NOMO-1 (cell line): ENCODE data around the gene TIRAP.
A peak's percentile ranks its signal among the peaks of the same experiment; 100 is the strongest.
"Not testable (repeated sequence)": the region's sequence is repeated elsewhere in the genome, so short reads cannot be mapped to it uniquely, and the experiment has no call there.

ENCODE experiments used
- DNase-seq, 2 experiments: peaks; one replicate each; lab custom pipeline; 2025; ENCODE audit not compliant: unreplicated experiment in 2 of 2; lab: John Stamatoyannopoulos, UW

The TIRAP gene

GRCh38 chr11:126282361-126282735, 545 bp upstream of the TIRAP start:
- DNase-seq = peak in 1 of 2 experiments; percentile 11

- peak; percentile 20 to 46 for DNase-seq
These were observed 1.9 kb downstream of the TIRAP start for GRCh38 chr11:126284829-126285228.

- DNase-seq = no peak
These were observed 5.3 kb downstream of the TIRAP start for GRCh38 chr11:126288237-126288636.

- no peak for DNase-seq
These were observed 8.0 kb downstream of the TIRAP start for GRCh38 chr11:126290887-126291286.

- DNase-seq = no peak
These were observed 10.8 kb downstream of the TIRAP start for GRCh38 chr11:126293726-126294125.

DNA sequence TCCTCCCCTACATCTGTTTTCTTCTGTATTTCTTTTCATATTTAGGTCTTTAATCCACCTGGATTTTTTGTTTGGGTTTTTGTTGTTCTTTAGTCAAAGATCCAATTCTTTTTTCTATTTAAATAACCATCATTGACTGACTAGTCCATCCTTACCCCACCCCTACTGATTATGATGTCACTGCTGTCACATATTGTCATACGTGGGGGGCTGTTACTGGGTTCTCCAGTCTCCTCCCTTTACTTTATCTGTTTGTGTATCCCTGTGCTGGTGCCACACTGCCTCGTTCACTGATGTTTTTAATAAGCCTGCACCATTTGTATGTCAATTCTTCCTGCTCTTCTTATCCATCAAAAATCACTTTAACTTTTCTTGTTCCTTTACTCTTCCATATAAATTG, 14.1 kb downstream of the TIRAP start:
- DNase-seq = no peak

DNA sequence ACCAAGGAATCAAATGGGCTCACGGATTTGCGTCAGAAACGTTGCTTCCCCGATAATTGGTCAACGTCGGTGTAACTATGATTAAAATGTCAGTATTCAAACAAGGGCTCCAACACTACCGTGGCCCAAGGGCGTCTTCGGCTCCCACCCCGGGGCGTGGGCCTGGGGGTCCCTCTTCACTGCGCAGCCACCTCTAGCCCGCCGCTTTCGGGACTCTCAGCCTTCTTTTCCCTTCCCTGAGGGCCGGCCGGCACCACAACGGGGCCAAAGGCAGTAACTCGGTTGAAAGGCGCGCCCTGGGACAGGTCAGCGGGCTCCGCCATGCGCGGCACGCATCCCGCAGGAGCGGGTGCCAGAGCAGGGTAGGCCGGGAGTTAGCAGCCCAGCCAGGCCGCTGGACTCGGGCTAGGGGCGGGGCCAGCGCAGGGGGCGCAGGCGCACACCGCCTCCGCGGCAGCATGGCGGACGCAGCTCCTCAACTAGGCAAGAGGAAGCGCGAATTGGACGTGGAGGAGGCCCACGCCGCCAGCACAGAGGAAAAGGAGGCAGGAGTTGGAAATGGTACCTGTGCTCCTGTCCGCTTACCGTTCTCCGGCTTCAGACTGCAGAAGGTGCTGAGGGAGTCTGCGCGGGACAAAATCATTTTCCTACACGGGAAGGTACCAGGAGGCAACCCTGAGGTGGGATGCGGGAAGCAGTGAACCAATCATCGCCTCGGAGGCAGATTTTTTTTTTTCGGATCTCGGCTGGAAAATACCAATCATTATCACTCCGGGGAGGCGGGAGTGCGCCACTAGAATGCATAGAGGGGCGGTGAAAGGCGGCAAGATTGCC, 20.9 kb downstream of the TIRAP start, which contains the start of gene DCPS:
Gene DCPS (plus strand): TSS at position 438 of the 834 bp plus-strand sequence. CDS start 21 bp downstream, at position 459.
- peak; percentile 71 to 90 for DNase-seq

GRCh38 chr11:126304457-126305075, 21.7 kb downstream of the TIRAP start:
- DNase-seq = no peak

GRCh38 chr11:126305699-126306098, 22.8 kb downstream of the TIRAP start:
- DNase-seq = no peak

DNA sequence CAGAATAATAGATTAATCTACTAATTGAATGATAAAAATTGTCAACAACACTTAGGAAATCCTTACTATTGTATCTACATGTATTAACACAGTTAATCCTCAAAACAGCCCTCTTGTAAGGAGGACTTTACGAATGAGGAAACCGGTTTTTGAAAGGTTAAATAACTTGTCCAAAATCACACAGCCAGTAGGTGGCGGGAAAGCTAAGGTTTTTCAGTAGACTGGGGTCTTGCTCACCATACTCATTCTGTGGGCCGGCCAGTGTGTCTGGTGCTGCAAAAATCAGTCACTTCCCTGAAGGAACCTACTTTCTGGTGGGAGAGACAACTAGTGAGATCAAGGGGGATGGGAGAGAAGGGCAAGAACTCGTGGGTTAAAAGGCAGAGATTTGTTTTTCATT, 24.8 kb downstream of the TIRAP start:
- peak; percentile 46 to 71 for DNase-seq

GRCh38 chr11:126308271-126308671, 25.4 kb downstream of the TIRAP start:
- DNase-seq = no peak

DNA sequence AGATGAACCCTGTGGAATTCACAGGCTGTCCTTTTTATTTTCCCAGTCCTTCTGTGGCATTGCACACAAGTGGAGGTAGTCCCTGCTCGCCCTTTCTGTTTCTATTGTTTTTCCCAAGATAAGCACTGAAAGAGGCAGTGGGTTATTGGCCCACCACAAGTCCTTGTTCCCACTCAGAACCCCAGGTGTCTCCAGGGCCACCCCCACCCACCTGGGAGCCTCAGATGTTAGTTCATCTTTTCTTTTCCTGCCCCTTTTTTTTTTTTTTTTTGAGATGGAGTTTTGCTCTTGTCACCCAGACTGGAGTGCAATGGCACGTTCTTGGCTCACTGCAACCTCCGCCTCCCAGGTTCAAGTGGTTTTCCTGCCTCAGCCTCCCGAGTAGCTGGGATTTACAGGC, 25.9 kb downstream of the TIRAP start:
- not testable (repeated sequence) for DNase-seq

GRCh38 chr11:126310200-126310991, 27.5 kb downstream of the TIRAP start:
- peak; percentile 30 to 76 for DNase-seq

- no peak for DNase-seq
These were observed 28.1 kb downstream of the TIRAP start for GRCh38 chr11:126310992-126311310.

GRCh38 chr11:126311401-126312291, 28.8 kb downstream of the TIRAP start:
- DNase-seq = peak; percentile 79 to 93

DNA sequence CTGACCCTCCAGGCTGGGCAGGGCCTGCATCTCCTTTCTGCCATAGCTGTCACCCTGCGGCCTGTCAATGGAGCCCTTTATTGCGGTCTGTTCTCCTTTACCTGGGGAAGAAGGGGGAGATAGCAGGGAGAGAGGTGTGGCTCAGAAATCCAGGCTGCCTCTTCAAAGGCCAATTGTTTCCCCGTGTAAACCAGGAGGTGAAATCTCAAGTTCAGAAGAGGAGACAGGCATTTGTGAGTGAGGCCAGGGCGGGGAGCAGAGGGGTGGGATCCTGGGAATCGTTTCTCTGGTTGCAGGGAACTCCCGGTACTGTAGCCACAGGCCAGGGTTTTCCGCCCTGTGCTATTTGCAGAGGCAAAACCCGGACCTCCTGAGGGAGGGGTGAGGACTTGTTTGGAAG, 30.1 kb downstream of the TIRAP start:
- no peak for DNase-seq

DNA sequence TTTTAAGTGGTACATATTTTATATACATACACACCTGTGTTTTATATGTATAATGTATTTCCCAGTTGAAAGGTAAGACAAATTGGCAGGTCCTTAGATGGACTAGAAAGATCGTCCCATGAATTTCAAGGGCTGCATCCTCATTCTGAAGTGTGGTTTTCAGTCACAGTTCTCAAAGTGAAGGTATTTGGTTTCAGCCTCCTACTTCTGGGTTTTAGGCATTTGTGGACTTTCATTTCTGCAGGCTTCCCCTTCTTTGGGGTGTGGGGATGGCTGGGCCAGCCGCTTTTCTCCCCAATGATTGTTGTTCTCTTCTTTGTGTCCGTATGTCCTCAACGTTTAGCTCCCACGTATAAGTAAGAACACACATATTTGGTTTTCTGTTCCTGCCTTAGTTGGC, 30.9 kb downstream of the TIRAP start:
- DNase-seq = peak; percentile 36 to 38

- no peak for DNase-seq
These were observed 34.5 kb downstream of the TIRAP start for GRCh38 chr11:126317432-126317755.

DNA sequence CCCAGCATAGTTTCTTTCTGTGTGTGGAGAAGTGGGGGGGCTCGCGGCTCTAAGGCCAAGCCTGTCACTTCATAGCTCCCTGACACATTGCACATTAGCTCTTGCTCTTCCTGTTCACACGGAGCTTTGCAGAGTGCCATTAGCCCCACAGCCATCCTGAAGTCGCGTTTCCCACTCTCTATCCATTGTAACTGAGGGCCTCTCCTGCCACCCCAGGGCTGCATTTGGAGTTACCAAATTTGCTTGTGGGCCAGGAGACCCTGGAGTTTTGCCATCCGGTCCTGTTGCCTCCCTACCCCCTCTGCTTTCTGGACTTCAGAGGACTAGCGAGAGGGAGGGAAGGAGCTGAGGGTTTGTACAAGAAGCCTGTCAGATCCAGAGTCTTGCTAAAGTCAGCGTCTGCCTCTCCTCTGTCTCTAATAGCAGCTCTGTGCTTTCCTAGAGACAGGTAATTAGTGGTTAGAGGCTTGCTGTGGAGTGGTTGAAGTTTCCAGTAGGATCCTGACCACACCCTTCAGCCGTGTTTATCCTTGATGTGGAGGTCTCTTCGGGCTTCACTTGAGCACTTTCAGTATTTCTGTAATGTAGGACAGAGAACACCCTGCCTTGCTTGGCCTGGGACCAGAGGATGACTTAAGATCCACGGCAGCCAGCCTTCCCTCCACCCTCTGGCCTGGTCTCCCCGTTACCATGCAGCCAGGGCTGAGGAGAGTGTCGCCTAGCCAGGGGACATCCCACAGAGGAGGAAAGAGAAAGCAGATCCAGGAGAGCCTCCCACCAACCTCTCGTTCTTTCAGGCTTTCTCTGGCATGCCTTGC, 35.1 kb downstream of the TIRAP start:
- peak; percentile 11 to 21 for DNase-seq
